Thoracic aorta (tissue), 2 donors: ENCODE results near the gene FRMD8. TPM values are rescaled to one million over a fixed set of nuclear protein-coding genes. Genes with fewer than 3 reads are reported as not detected.

Experiments
- ATAC-seq: fragments of 150-250 bp; one replicate; pipeline ENCODE4 v1.8.0; 2017; ENCODE audit warnings: low read depth; ENCODE audit not compliant: insufficient number of reproducible peaks, low FRiP score
- DNase-seq: peaks from one replicate; pipeline ENCODE4 v3.0.0-alpha.2; 2020; ENCODE audit warnings: low spot score
- H3K27ac ChIP-seq, 2 donors: fragments of 200-600 bp; sonication (generic); 1 replicate in 1 of 2; 2 replicates in 1 of 2; pipeline ENCODE4 v1.5.1; 2016; ENCODE audit warnings: mild to moderate bottlenecking in 2 of 2, moderate library complexity in 2 of 2
- H3K27me3 ChIP-seq: fragments of 200-600 bp; sonication (generic); replicated peaks from 2 replicates; pipeline ENCODE4 v1.6.0; 2016; ENCODE audit warnings: mild to moderate bottlenecking; ENCODE audit not compliant: insufficient read depth
- H3K36me3 ChIP-seq: fragments of 200-600 bp; sonication (generic); one replicate; pipeline ENCODE4 v1.5.1; 2016
- H3K4me1 ChIP-seq, 2 donors: fragments of 200-600 bp; sonication (generic); 1 replicate in 1 of 2; 2 replicates in 1 of 2; pipeline versions ENCODE4 v1.5.1 to v1.6.0; 2016; ENCODE audit warnings: low read depth in 2 of 2, mild to moderate bottlenecking in 1 of 2; ENCODE audit not compliant: control insufficient read depth in 1 of 2
- H3K4me3 ChIP-seq: fragments of 200-600 bp; sonication (generic); 2 replicates; pipeline ENCODE4 v1.5.1; 2016; ENCODE audit warnings: mild to moderate bottlenecking
- H3K9me3 ChIP-seq: fragments of 200-600 bp; sonication (generic); 2 replicates; pipeline ENCODE4 v1.5.1; 2016
- CTCF ChIP-seq: fragments of 200-600 bp; sonication (generic); IDR thresholded peaks from one replicate; pipeline ENCODE4 v1.5.1; 2019; ENCODE audit warnings: antibody characterized with exemption
- total RNA-seq, 2 donors: library from RNA; depleted of rRNA; stranded (reverse); fragments of >200 nt; gene quantifications; one replicate each; pipeline versions ENCODE4 v1.1.0 to v1.2.3, GENCODE V29; 2016

Gene FRMD8
- total RNA-seq, 2 donors from 2014 or later = 45.2 to 45.9 TPM

DNA sequence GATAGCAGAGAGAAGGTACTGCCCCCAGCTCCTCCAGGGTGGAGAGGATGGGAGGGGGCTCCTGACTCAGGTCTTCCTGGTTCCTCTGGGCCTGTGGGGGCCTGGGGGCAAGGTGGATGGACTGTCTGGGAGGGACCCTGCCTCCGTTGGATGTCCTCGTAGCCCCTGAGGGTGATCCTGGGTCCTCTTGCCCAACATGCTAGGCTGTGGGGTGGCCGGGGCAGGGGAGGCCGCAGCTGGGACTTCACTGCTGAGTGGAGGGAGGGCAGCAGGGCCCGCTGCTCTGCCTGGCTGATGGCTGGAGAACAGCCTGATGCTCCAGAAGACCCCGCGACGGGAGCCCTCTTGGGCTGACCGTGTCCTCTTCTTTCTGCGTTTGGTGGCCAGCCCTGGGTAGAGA is 13.4 kb downstream of the FRMD8 start:
- no peak for TF ChIP-seq CTCF
- Histone ChIP-seq H3K36me3 (peaks cover 40% of the 10 kb centered on the region), H3K4me3 (no peak overlapping the region), H3K27ac (no peak overlapping the region), H3K4me1 (no peaks in the 10 kb centered on the region), H3K27me3 (no peaks in the 10 kb centered on the region), H3K9me3 (no peaks in the 10 kb centered on the region)
- DNase-seq (no peak), ATAC-seq (no peak)

- Histone ChIP-seq H3K27ac (no peak overlapping the region), H3K4me1 (no peaks in the 10 kb centered on the region), H3K27me3 (no peaks in the 10 kb centered on the region), H3K9me3 (no peaks in the 10 kb centered on the region), H3K4me3 (no peak overlapping the region), H3K36me3 (peaks cover 34% of the 10 kb centered on the region)
- TF ChIP-seq CTCF = no peak
- DNase-seq = no peak
- no peak for ATAC-seq
These were observed 14.1 kb downstream of the FRMD8 start for GRCh38 chr11:65400307-65401072.

- no peaks in the 10 kb centered on the region for H3K9me3 ChIP-seq
- H3K36me3 ChIP-seq = peaks cover 32% of the 10 kb centered on the region
- no peaks in the 10 kb centered on the region for H3K4me1 ChIP-seq
- TF ChIP-seq CTCF = no peak
- no peaks in the 10 kb centered on the region for H3K27me3 ChIP-seq
- no peak overlapping the region for H3K27ac ChIP-seq
- DNase-seq (no peak), ATAC-seq (no peak)
- no peak overlapping the region for H3K4me3 ChIP-seq
These were observed 14.8 kb downstream of the FRMD8 start for GRCh38 chr11:65401073-65401802.

DNA sequence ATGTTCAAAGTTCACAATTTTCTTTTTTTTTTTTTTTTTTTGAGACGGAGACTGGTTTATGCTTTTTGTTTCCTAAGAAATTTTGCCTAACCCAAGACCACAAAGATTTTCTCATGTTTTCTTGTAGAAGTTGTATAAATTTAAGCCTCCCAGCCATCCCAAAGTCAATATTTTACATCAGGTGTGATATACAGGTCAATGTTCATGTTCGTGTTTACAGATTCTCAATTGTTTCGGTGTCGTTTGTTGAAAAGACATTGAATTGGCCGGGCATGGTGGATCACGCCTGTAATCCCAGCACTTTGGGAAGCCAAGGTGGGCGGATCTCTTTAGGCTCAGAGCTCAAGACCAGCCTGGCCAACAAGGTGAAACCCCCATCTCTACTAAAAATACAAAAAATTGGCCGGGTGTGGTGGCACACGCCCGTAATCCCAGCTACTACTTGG is 15.4 kb downstream of the FRMD8 start:
- Histone ChIP-seq H3K36me3 (peaks cover 36% of the 10 kb centered on the region), H3K27ac (no peak overlapping the region), H3K27me3 (no peaks in the 10 kb centered on the region), H3K4me1 (no peaks in the 10 kb centered on the region), H3K9me3 (no peaks in the 10 kb centered on the region), H3K4me3 (no peak overlapping the region)
- TF ChIP-seq CTCF = no peak
- DNase-seq (no peak), ATAC-seq (no peak)

DNA sequence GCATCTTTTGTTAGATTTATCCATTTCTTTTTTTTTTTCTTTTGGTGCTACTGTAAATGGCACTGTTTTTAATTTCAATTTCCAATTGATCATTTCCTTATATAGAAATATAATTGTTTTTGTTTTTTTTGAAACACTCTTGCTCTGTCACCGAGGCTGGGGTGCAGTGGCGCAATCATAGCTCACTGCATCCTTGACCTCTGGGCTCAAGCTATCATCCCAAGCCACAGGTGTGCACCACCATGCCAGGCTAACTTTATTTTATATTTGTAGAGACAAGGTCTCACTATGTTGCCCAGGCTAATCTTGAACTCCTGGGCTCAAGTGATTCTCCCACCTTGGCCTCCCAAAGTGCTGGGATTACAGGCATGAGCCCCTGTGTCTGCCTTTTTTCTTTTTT is 16.4 kb downstream of the FRMD8 start:
- H3K4me3 ChIP-seq = no peak overlapping the region
- H3K9me3 ChIP-seq = no peaks in the 10 kb centered on the region
- H3K4me1 ChIP-seq = no peaks in the 10 kb centered on the region
- H3K27ac ChIP-seq = no peak overlapping the region
- no peak for TF ChIP-seq CTCF
- ATAC-seq (no peak), DNase-seq (no peak)
- no peaks in the 10 kb centered on the region for H3K27me3 ChIP-seq
- peaks cover 32% of the 10 kb centered on the region for H3K36me3 ChIP-seq
